ENCODE measurements around the gene TMEM135.
"Not testable (repeated sequence)": the region's sequence is repeated elsewhere in the genome, so short reads cannot be mapped to it uniquely, and the experiment has no call there.

The TMEM135 gene

GRCh38 chr11:87081358-87081757, 43.6 kb downstream of the TMEM135 start:
- peak; percentile 8 for DNase-seq

DNA sequence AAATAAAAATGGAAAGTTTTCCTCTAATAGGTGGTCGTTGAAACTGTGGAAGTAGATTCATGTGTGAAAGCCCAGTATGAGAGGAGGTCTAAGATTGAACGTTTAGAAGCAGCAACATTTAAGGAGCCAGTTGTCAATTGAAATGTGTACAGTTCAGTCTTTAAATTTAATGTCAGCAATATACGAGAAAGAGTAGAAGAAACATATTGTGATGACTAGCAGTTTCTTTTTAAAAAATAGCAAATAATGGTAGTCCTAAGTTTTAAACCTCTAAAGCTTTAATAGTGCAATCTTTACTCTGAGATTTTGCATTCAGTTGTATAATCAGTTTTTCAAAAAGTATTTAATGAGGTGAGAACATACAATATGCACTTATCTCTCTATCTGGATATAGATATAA, 44.9 kb downstream of the TMEM135 start:
- DNase-seq: no peak

GRCh38 chr11:87083029-87083428, 45.3 kb downstream of the TMEM135 start:
- no peak for DNase-seq

DNA sequence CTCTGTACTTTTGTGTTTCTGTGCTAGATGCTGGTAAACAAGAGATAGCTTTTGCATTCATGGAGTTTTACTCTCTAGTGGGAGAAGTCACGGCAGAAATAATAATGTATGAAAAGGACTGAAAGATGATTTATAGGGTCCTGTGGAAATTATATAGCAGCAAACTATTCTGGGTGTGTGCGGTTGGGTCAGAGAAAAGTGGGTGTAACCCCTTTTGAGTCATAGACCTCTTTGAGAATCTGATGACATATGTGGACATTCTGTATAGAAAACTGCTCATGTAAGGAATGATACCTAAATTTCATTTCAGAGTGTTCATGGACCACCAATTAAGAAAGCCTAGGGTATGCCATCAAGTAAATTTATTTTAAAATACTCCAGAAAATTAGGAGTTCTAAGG, 54.4 kb downstream of the TMEM135 start:
- DNase-seq: no peak

GRCh38 chr11:87092567-87092966, 54.8 kb downstream of the TMEM135 start:
- no peak for DNase-seq

DNA sequence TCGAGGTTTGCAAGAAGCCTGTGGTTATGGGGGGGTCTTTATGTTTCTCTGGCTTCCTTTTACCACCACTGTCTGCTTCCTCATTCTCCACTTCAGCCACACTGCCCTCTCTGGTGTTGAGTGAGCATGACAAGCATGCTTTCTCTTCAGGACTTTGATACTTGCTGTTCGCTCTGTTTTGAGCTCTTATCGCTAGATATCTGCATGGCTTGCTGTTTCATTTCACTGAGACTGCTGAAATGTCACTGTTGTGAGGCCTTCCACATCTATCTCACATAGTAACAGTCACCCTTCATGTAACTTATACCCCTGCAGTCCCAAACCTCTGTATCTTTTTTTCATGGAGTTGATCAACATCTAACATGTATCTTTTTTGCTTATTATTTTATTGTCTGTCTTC, 59.8 kb downstream of the TMEM135 start:
- peak; percentile 88 for DNase-seq

DNA sequence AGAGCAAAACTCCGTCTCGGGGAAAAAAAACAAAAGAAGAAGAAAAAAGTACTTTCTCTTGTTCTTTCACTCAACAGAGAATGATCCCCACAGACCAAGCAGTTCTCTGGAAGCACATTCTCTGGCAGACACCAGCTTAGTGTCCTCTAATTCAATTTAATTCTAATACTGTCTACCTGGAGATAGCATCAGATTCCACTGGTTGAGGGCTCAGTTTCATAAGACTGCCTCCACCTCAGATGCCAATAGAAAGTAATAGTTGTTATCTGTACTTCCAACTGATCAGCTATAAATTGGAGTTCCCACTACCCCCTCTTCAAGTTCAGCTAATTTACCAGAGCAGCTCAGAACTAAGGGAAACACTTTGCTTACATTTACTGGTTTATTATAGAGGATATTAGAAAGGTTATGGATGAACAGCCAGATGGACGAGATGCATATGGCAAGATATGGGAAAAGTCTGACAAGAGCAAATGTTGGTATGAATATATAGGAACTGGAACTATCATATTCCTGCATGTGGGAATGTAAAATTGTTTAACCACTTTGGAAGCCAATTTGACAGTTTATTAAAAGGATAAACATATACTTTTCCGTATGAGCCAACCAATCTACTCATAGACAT, 64.3 kb downstream of the TMEM135 start:
- no peak for DNase-seq

GRCh38 chr11:87105826-87106225, 68.1 kb downstream of the TMEM135 start:
- DNase-seq: not testable (repeated sequence)

GRCh38 chr11:87107379-87107778, 69.6 kb downstream of the TMEM135 start:
- not testable (repeated sequence) for DNase-seq

GRCh38 chr11:87110443-87111131, 72.9 kb downstream of the TMEM135 start:
- DNase-seq: no peak

DNA sequence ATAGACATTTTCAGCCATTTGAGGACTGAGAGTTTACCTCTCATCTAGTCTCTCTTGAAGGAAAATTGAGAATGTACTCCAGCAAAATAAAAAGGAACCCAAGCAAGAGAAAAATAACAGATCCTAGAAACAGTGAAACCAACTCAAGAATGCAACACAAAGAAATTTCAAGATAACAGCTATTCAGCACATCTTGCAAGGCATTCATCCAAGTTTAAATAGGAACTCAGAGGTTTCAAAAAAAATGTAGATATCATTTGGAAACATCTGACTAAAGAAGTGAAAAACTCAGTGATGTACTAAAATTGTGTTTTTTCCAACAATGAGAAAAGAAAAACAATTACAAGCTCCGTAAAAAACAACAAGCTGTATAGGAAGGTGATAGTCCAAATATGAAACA, 76.4 kb downstream of the TMEM135 start:
- peak; percentile 10 for DNase-seq

DNA sequence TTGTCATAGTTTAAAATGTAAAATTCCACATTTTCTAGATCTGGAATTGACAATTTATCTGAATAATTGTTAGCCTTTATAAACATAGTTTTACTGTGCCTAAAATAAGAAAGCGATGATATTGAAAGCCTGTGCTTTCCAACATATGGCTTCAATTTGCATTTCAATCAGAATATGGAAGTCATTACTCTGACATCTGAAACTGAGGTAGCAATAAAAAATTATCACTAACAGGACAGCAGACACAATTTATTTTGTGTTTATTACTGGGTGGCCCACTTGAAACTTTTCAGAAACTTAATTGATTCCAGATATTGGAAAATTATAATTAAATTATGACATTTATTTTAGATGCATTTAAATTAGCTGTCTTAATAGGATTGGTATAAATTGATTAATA, 78.5 kb downstream of the TMEM135 start:
- DNase-seq: no peak

GRCh38 chr11:87120937-87121336, 83.2 kb downstream of the TMEM135 start:
- DNase-seq: no peak

- DNase-seq: no peak
Measured at GRCh38 chr11:87122852-87123251, 85.1 kb downstream of the TMEM135 start.

- DNase-seq: no peak
Measured at GRCh38 chr11:87125257-87125656, 87.5 kb downstream of the TMEM135 start.

DNA sequence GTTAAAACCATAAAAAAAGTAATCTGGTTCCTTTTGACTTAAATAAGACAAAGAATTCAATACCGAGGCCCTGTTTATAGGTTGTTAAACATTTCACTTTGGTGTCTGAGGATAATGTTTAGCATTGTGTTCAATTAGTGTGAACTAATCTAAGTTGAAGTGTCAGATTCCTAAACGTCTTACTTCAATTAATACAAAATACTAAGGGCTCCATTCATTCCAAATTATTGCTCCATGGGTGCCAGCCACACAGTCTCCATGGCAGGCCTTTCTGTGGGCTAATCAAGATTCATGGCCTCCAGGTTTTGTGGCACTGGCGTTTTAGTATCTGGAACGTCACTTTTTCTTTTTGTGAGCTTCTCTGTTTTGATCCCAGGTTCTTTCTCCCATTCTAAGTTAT, 89.4 kb downstream of the TMEM135 start:
- DNase-seq: no peak

- DNase-seq: no peak
Measured at GRCh38 chr11:87128372-87128771, 90.6 kb downstream of the TMEM135 start.

DNA sequence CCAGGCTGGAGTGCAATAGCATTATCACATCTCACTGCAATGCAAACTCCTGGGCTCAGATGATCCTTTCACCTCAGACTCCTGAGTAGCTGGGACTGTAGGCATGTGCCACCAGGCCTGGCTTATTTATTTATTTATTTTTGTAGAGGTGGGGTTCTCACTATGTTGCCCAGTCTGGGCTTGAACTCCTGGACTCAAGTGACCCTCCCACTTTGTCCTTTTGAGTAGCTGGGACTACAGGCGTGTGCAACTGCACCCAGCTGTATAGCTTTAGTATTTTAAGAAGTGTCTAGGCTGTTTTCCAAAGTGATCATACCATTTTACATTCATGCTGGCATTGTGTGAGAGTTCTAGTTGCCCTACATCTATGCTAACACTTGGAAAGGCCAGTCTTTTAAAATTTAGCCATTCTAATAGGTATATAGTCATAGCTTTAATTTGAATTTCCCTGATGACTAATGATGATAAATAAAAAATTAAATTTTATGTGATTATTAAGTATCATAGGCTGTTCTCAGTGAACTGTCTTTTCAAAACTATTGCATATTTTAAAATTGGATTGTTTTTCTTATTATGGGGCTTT, 96.9 kb downstream of the TMEM135 start:
- no peak for DNase-seq

DNA sequence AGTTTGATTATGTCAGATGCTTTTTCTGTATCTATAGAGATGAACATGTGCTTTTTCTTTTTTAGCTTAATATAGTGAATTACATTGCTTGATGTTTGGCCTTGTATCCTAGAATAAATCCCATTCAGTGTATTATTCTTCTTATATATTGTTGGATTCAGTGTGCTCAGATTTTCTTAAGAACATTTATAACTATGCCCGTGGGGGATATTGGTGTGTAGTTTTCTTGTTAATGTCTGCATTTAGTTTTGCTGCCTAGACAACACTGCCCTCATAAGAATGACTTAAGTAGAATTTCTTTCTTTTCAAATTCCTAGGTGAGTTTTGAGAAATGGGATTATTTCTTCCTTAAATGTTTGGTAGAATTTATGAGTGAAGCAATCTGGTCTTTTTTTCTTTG, 98.5 kb downstream of the TMEM135 start:
- no peak for DNase-seq

DNA sequence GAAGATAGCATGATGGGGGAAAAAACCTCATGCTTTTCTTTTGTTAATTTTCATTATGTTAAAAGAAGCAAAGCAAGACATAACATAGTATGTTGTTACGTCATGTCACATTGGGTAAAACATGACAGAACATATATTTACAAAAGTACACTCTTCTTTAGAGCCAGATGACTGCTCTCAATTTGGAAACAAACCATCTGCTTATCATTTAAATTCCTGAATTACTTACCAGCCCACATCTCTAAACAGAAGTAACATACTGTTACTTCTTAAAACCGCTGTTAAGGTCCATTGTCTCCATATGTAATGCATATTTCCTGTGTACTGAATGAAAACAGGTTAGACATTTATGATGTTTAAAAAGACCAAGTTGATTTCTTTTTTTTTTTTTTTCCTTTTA, 100.0 kb downstream of the TMEM135 start:
- no peak for DNase-seq

DNA sequence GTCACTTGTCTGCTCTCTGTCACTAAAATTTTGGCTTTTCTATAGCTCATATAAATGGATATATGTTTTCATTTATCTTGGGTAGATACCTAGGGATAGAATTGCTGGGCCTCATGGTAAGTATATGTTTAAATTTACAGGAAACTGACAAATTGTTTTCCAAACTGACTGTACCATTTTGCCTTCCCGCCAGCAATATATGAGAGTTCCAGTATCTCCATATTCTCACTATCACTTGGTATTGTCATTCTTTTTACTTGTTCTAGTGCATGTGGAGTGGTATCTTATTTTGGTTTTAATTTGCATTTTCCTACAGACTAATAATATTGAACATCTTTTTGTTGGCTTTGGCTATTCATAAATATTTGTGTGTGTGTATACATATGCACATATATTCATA, 101.7 kb downstream of the TMEM135 start:
- DNase-seq: no peak

DNA sequence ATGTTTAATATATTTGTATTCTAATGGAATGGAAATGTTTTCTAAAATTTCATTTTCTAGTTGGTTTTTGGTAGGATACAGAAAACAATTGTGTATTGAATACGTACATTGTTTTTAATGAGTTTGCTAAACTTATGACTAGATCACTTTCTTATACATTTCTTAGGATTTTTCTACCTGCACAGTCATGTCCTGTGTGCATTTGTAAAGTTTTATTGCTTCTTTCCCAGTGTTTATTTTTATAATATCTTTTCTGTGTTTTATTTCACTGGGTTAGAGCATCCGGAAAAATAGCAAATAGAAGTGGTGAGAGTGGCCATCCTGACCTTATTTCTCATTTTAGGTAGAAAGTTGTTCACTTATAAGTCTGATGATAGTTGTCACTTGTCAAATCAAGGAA, 103.6 kb downstream of the TMEM135 start:
- DNase-seq: no peak

DNA sequence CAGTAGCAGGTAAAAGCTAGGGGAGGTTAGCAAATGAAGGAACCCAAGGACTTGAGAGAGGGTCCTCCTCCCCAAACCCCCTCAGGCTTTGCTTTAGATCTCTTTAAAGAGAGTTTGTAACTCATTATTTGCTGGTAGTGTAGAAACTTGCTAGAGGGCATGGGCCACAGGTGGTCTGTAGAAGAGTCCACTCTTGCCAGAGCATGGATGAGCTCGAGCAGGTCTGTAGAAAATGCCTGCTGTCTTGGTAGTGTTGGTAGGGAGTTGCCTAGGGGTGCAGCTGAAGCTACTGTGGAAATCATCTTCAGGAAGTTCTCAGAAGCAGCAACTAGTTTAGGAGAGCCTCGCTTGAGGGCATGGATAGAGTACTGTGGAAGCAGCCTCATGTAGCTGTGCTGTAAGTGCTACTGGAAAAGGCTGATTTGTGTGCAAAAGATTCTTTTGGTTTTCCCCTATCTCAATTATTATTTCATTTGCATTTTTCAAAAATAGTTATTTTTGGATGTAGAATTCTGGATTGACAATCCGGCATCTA, 104.3 kb downstream of the TMEM135 start:
- no peak for DNase-seq

GRCh38 chr11:87142594-87142993, 104.9 kb downstream of the TMEM135 start:
- DNase-seq: no peak

All from hematopoietic multipotent progenitor cell treated with erythropoietin and hydrocortisone succinate and interleukin-3 and kit ligand, for 4 days (in vitro differentiated cells).